ENCODE results near the gene ADIPOR2.

The ADIPOR2 gene, protein sequence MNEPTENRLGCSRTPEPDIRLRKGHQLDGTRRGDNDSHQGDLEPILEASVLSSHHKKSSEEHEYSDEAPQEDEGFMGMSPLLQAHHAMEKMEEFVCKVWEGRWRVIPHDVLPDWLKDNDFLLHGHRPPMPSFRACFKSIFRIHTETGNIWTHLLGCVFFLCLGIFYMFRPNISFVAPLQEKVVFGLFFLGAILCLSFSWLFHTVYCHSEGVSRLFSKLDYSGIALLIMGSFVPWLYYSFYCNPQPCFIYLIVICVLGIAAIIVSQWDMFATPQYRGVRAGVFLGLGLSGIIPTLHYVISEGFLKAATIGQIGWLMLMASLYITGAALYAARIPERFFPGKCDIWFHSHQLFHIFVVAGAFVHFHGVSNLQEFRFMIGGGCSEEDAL

DNA sequence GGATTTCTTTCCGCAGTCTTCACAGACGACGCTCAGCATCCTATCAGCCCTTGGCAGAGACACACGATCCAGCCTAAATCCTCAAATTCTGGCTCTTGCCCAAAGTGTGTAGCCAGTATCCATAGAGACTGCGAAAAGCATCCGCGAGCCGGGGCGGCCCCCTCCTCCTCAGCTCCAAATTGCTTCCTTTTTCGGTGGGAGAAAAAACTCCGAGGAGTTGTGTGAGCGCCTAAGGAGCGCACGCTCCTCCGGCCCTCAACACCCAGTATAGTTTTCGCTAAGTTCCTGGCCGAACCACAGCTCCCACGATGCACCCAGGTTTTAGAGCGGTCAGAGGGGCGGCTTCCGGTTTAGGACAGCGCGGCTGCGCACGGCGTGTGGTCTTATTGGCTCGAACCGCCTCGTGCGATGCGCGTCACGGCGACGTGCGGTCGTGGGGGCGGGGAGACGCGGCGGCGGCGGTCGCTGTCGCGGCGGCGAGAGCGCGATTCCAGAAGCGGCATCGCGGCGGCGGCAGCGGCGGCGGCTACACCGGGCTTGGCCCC is at the start of gene ADIPOR2:
ADIPOR2 (plus strand) TSS at position 493 of the 545 bp plus-strand sequence. CDS start 63,274 bp downstream, outside the sequence.
- peak; percentile 93 to 97 for DNase-seq

DNA sequence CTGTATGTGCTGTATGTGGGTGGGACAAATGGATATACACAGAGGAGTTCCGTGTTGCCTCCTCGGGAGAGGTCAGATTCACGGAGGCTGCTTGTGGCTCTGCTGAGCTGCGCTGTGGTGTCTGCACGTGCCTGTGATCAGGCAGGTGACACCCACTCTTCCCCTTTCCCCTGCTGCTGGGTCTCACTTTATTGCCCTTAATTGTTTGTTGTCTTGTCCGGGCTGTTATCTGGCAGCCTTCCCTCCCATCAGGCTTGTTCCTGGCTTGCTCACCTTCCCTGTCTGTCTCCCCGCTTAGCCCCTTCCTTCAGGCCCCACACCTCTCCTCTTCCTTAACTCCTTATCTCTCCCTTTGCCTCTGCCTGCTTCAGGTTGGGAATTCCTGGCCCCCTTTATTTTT is 48.4 kb upstream of the ADIPOR2 start:
- no peak for DNase-seq

DNA sequence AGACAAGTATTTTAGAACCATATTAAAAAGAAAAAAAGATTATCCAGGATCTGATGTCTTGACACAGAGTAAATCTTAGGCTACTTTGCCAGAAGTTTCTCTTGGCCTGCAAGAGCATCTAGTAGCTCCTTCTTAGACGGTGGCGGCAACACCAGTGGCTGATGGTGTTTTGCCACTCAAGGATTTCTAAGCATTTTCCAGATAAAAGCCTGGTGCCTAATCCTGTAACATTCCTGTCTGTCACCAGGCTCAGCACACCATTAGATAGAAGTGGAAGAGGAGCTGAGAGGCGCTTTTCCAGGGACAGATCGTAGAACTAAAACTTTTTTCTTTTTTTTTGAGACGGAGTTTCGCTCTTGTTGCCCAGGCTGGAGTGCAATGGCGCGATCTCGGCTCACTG is 47.8 kb upstream of the ADIPOR2 start:
- no peak for DNase-seq

DNA sequence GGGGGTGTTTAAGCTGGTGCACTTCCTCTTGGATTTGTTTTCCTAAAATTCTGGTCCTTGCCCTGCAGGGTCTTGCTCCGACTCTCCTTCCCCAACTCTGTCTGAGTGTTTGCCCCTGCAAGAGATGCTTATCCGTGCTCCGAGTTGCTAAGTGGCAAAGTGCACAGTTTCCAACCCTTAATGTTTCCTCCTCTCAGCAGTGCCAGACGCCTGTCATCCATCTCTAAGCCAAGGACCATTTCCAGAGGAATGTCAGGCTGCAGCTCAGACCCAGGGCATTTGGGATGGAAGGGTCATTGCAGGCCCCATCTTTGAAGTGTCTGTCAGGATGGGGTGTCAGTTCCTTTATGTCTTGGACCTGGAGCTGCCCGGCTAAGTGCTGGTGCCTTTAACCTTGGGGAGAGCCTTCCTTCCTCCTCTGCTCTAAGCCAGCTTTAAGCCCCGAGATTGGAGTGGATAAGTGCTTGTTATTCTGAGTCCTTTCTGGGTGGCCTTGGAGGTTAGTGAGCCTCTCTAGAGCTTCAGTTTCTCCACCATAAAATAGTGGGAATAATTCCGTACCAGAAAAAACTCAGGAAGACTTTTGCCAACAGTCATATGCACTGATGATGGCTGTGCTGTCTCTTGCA is 46.9 kb upstream of the ADIPOR2 start:
- DNase-seq: peak in 1 of 2 experiments; percentile 70

DNA sequence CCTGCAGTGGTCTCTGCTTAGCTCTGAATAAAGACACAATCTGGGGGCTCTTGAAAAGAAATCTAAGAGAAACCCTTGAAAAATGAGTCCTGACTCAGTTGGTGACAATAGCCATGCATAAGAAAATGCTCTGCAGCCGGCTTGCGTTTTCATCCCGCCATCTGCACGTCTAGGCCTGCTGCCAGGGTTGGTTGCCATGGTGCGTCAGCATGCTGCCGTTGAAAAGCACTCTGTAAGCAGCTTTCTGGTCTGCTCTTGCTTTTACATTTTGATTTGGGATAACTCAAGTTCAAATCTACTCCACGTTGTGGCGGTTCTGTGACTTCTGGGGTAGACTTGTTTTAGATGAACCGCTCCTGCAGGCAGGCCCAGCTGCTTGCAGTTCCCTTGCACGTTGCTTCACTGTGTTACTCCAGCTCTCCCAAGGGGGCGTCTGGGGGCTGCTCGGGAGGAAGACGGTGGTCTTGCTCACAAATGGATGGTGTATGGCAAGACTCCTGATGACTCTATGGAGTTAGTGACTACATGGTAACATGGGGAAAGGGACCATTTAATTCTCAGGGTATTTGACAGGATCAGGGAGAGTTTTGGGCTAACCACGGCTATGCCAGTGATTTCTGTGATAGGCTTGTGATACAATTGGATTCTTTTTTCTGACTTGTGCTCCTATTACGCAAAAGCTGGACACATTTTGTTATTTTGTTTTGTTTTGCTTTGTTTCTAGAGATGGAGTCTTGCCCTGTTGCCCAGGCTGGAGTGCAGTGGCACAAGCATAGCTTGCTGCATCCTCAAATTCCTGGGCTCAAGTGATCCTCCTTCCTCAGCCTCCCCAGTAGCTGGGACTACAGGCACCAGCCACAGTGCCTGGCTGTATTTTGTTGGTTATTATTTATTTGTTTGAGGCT is 46.1 kb upstream of the ADIPOR2 start:
- peak; percentile 66 to 90 for DNase-seq

DNA sequence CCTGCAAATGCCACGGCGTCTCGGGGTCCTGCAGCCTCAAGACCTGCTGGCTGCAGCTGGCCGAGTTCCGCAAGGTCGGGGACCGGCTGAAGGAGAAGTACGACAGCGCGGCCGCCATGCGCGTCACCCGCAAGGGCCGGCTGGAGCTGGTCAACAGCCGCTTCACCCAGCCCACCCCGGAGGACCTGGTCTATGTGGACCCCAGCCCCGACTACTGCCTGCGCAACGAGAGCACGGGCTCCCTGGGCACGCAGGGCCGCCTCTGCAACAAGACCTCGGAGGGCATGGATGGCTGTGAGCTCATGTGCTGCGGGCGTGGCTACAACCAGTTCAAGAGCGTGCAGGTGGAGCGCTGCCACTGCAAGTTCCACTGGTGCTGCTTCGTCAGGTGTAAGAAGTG is 45.1 kb upstream of the ADIPOR2 start:
- DNase-seq: no peak

DNA sequence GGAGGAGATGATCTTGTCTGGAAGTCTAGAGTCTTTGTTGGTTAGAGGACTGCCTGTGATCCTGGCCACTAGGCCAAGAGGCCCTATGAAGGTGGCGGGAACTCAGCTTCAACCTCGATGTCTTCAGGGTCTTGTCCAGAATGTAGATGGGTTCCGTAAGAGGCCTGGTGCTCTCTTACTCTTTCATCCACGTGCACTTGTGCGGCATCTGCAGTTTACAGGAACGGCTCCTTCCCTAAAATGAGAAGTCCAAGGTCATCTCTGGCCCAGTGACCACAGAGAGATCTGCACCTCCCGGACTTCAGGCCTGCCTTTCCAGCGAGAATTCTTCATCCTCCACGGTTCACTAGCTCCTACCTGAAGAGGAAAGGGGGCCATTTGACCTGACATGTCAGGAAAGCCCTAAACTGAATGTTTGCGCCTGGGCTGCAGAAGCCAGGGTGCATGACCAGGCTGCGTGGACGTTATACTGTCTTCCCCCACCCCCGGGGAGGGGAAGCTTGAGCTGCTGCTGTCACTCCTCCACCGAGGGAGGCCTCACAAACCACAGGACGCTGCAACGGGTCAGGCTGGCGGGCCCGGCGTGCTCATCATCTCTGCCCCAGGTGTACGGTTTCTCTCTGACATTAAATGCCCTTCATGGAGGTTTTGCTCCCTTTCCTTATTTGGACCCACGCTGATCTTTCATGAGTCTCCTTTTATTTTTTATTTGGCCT is 44.1 kb upstream of the ADIPOR2 start:
- DNase-seq: no peak

DNA sequence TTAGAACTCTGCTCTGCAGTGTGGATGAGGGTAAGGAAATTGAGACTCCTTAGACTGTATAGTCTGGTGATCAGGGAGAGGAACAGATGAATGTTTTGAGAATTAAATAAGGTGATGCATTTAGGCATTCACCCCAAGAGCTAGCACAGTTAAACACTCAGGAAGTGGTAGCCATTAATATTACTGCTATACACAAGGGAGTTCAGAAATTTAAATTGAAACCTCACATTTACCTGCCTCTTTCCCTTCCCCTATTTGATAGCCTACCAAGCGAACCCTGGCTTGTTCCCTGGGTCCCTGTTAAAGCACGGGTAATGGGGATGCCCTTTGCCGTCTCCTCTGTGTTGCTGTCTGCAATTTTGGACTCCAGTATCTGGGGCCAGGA is 43.6 kb upstream of the ADIPOR2 start:
- DNase-seq: no peak

DNA sequence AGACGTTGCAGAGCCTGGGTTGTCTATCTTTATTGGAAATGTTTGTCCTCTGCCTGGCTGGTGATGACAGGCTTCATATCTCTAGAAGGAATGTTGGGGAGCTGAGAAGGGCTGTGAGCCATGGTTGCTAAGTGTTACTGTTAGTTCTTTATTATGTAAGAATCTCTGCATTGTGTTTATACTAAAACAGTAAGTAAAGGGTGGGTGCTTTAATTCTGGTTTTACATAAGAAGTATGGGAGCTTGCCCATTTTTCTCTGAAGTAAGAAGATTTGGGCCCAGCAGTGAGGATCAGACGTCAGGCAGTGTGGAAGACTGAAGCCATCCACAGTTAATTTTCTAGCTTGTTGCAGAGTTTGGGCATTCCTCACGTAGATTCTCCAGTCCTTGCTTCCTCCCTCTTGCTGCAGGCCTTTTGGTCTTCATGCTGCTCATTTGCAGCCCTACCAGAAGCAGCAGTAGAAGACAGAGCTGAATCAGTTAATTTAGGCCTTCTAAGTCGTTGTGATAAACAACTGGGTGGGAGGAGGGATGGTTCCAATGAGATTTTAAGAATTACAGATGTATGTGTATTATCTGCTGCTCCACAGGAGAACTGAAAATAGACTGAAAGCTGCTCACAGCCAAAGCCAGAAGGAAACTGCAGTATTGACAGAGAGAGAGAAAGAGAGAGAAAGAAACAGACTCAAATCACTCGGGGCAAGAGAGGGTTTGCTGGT is 40.5 kb upstream of the ADIPOR2 start:
- no peak for DNase-seq

DNA sequence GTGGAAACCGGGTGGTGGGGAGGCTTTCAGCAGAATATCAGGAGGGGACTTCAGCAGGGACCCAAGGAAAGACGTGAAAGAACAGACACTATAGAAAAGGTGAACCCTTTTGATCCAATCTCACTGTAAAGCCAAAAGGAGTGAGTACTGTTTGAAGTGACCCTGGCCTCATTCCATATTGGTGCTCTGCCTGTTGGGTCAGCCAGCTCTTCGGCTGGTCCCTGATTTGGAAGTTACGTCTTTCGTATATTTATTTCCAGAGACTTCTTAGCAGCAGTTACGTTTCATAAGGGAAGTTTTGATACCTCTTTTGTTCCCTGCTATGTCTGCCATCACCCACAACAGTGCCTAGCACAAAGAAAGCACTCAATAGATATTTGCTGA is 39.9 kb upstream of the ADIPOR2 start:
- no peak for DNase-seq

DNA sequence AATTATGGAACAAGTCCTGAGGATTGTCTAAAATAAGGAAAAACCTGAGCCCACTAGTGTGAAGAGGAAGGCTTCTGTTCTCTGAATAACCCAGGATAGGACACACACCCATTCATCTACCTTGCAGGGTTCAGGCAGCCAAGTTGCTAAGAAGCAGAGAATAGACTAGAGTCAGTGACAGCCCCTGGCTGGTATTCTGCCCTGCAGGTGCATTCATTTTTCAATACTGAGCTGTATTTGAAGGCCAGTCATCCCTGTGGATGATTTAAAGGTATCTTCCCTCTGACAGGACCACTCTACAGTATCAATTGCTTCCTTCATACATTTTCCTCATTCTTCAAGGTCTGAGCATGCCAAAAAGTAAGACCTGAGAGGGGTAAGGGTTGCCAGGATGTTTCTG is 38.9 kb upstream of the ADIPOR2 start:
- no peak for DNase-seq

DNA sequence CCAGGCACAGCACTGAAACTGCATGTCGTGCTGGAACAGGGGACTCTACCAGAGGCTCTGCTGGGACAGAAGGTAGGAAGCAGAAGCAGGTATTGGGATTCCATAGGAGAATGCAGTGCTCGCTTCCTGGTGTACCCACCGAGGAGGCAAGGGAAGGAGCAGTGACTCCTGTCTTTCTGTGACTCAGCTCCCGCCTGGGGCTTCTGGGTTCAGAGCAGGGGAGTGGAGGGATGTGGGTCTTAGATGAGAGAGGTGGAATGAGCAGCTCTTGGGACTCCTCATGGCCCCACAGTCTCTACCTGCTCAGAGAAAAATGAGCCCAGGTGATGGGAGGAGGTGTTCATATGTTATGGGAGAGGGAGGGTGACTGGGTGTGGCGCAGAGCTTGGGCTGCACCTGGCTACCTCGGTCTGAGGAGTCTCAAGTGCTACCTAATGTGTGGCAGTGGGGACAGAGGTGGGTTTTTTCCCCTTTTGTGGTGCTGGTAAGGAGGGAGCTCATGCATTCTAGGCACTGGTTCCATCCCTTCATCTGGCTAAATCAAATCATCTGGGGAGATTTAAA is 35.6 kb upstream of the ADIPOR2 start:
- no peak for DNase-seq

DNA sequence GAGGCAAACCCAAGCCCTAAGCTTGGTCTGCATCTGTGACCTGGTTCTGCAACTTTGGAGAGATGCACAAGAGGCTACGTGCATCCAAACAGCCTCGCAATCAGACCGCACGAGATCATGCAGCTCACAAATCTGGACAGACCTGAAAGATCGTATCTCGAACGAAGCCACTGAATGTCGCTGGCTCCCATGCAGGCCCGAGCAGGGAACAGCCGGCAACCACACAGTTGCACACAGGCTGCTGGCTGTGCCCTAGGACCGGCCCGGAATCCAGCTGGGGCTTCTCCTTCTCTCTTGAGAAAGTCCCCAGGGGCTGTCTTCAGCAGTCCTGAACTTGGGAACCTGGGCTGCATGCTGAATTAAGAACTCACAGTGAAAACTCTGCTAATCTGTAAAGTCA is 34.0 kb upstream of the ADIPOR2 start:
- no peak for DNase-seq

DNA sequence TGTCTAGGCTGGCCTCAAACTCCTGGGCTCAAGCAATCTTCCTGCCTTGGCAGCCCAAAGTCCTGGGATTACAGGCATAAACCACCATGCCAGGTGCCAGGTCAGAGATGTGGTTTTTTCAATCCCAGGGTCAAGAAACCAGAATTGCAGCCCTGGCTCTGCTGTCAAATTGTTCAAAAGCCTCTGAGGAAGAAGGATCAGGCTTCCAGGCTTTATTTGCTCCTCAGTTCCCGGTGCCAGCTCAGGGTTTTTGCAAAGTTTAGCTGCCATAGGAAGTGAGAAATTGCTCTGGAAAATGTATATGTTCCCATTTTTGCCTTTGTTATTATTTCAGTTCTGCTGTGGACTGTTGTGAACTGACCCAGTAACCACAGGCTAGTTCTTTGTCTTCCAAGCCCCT is 33.2 kb upstream of the ADIPOR2 start:
- no peak for DNase-seq

DNA sequence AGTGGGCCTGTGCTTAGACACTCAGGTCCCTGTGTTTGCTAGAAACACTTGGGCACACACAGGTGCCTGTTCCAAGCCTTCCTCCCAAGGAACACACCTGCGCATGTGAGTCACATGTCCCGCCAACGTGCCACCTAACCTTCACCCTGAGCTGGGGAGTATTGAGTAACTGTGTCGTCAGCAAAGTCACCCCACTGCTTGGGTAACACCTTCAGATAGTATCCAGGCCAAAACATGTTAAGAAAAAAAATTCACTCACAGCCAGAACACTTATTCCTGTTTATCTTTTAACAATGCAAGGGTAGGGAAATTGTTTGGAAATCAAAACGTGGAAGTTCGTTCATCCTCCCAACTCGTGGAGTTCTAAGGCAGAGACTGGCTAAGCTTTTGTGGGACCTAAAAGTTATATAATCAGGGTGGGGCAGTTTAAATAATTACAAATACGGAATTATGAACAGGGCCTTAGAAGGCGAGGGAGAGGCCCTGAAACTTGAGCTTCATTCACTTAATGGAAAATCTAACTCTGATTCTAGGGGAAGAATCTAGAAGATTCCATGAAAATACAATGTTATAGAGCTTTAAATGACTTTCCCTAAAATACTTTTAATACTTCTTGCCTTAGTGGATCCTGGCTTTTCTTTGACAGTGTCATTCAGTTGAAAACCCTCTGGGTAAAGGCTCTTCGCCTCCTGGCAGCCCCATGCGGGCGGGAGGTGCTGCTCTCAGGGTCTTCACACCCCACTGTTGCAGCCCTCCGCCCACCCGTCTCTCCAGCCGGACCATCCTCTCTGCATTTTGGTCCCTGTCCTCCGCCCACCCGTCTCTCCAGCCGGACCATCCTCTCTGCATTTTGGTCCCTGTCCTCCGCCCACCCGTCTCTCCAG is 30.3 kb upstream of the ADIPOR2 start:
- no peak for DNase-seq

DNA sequence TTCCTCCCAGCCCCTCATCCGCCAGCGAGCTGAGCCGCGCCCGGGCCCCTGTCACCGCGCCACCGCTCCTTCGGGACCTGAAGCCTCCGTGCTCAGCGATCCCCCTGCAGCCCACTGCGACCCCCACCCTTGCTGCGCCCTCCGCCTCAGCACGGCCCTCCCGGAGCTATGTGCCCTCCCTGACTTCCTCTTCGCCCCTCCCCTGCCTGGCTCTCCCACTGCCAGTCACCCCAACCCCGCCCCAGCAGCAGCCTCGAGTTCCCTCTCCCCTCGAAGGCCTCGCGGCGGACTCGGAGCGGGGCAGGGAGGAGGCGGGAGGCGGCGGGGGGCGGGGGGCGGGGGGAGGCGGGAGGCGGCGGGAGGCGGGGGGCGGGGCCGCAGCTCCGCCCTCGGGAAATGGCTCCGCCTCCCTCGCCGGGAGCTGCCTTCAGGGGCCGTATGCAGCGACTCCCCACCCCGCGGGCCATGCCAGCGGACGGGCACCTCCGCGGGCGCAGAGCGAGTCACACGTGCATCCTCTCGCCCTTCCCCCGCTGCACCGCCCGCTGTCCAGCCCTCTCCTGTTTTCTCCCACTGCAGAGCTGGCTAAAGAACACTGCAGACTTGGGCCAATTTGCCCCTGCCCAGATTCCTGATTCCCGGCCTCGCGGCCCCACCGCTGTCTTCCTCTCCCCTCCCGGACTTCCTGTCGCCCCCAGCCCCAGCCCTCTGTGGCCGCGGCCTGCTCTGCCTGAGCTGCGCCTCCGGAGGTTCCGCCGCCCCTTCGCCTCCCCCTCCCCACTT is 29.1 kb upstream of the ADIPOR2 start:
- DNase-seq: peak; percentile 67 to 81

DNA sequence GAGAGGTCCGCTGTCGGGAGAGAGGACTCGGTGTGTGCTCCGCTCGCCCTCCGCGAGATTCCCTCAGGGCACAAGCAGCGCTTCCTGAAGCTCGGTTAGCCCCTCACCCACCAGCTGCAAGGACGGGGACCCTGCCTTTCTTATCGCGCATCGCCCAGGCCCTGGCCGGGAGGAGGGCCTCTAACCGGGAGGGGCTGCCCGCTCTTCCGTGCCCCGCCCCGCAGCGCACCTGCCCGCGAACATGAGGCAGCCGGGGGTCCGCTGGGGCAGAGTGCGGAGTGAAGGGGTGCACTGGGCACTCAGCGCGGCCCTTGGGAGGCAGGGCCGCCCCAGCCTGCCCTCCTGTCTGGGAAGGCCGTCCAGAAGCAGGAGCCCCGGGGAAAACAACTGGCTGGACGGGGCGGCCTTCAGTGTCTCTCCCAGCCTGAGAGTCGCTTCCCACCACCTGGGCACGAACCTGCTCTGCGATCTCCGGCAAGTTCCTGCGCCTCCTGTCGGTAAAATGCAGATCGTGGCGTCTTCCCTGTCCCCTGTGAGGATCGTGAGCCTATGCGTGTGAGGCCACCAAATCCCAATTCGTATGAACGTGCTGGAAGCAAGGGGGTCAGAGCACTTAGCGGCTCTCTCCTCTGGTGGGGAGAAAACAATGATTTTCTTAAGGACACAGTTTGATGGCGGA is 28.0 kb upstream of the ADIPOR2 start:
- DNase-seq: peak; percentile 15 to 50

DNA sequence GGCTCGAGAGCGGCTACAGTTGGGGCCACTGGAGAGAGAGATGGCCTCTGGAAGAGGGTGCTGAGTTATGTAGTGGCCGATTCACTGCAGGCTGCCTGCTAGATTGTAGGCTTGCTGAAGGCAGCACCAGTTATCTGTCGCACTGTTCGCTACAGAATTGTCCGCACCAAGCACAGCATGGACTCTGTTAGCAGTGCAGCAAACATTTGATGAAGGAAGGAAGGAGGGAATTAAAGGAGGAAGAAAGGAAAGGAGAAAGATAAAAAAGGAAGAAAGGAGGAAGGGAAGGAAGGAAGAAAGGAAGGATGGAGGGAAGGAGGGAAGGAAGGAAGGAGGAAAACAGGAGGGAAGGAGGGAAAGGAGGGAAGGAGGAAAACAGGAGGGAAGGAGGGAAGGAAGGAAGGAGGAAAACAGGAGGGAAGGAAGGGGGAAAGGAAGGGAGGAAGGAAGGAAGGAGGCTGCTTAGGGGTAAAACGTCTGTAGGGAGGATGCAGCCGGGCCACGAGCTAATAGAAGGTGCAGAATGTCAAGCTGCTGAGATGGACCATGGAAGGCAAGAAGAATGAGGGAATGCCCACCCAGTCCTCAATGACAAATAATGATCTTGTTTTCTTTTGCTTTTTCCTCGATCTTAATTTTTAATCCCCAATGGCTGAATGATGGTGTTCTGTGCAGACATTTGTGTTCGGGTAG is 27.3 kb upstream of the ADIPOR2 start:
- no peak for DNase-seq

Measured in NCI-H524 (cell line).